Progenitor cell of endocrine pancreas (in vitro differentiated cells): ENCODE measurements around the gene LIPC. TPM values are rescaled to one million over a fixed set of nuclear protein-coding genes. Genes with fewer than 3 reads are reported as not detected.

Experiments
- DNase-seq: peaks from one replicate; pipeline ENCODE4 v3.0.0; 2021; ENCODE audit warnings: low spot score; ENCODE audit not compliant: unreplicated experiment
- H3K27ac Mint-ChIP-seq: 2 replicates; pipeline ENCODE4 v1.8.0; 2021; ENCODE audit warnings: mild to moderate bottlenecking, moderate library complexity, mixed read lengths
- H3K27me3 Mint-ChIP-seq: 2 replicates; pipeline ENCODE4 v1.8.0; 2021; ENCODE audit warnings: mixed read lengths
- H3K36me3 Mint-ChIP-seq: 2 replicates; pipeline ENCODE4 v1.8.0; 2022; ENCODE audit warnings: mixed read lengths; ENCODE audit not compliant: insufficient read depth
- H3K4me1 Mint-ChIP-seq: 2 replicates; pipeline ENCODE4 v1.8.0; 2021; ENCODE audit warnings: low read depth, mixed read lengths
- H3K4me3 Mint-ChIP-seq: 2 replicates; pipeline ENCODE4 v1.8.0; 2021; ENCODE audit warnings: low read depth, mild to moderate bottlenecking, moderate library complexity, mixed read lengths
- H3K9me3 Mint-ChIP-seq: 2 replicates; pipeline ENCODE4 v1.8.0; 2021; ENCODE audit warnings: low read depth, mixed read lengths
- CTCF ChIP-seq: fragments of 200-600 bp; sonication (generic); IDR thresholded peaks from one replicate; pipeline ENCODE4 v1.5.0; 2021; ENCODE audit warnings: antibody characterized with exemption, mild to moderate bottlenecking; ENCODE audit not compliant: unreplicated experiment
- total RNA-seq: library from RNA; stranded (reverse); gene quantifications from 2 replicates; pipeline ENCODE4 v1.2.1, GENCODE V29; 2021

Gene LIPC
- total RNA-seq, 1 donor from 2014 or later: 5.9 TPM

DNA sequence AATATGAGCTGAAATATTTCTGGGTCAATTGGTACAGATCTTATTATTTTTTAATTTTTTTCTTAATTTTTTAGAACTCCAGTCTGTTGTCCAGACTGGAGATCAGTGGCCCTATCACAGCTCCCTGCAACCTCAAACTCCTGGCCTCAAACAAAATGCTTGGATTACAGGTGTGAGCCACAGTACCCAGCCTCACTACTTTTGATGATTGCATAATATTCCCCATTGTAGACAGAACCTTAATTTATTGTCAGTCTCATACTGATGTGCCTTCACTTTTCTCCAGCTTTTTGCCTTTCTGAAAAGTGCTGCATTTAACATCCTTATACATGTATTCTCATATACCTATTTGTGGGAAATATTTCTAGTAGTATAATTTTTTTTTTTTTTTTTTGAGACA is 144.9 kb downstream of the LIPC start:
- Mint-ChIP-seq H3K4me3 (no peak overlapping the region), H3K27me3 (peaks cover 4% of the 10 kb centered on the region), H3K36me3 (no peaks in the 10 kb centered on the region), H3K27ac (no peak overlapping the region), H3K4me1 (peaks cover 2% of the 10 kb centered on the region), H3K9me3 (no peaks in the 10 kb centered on the region)
- no peak for DNase-seq
- TF ChIP-seq CTCF: no peak

- no peaks in the 10 kb centered on the region for H3K36me3 Mint-ChIP-seq
- peaks cover 5% of the 10 kb centered on the region for H3K9me3 Mint-ChIP-seq
- peak overlapping the region; percentile 22 for H3K27ac Mint-ChIP-seq
Measured at GRCh38 chr15:58582160-58582559, 150.4 kb downstream of the LIPC start.

DNA sequence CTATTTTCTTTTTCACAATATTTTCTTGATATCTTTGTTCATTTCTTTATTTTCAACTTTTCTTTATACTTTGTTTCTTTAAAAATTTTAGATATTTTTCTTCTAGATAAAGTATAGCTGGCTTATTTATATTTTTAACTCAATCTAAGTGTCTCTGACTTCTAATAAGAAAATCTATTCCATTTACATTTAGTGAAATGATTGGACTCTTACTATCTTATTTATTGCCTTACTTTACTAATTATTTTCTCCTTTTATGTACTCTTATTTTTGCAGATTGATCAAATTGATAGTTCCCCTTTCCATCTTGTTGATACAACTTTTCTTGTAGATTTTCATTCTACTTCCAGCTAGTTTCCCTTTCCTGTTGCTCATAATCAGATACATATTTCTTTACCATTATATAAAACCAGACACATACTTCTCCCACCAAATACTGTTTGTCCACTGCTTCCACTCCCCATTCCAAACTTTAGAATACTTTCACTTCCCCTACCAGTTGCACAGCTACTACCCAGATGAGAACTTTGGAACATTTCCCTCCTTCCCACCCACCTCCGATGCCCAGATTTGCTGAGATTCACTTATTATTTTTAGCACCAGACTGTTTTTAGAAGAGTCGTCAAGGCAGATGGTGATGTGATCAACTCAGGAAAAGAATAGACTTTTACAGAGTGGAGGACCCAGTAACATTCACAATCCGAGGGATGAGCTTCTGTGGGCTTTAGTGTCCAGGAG is 151.5 kb downstream of the LIPC start:
- DNase-seq: no peak
- no peak overlapping the region for H3K4me3 Mint-ChIP-seq
- H3K36me3 Mint-ChIP-seq: no peaks in the 10 kb centered on the region
- H3K9me3 Mint-ChIP-seq: peaks cover 5% of the 10 kb centered on the region
- TF ChIP-seq CTCF: no peak
- peaks cover 17% of the 10 kb centered on the region for H3K4me1 Mint-ChIP-seq
- H3K27me3 Mint-ChIP-seq: no peaks in the 10 kb centered on the region
- no peak overlapping the region for H3K27ac Mint-ChIP-seq

More at GRCh38 chr15:58582160-58582559, 150.4 kb downstream of the LIPC start:
- H3K4me1 Mint-ChIP-seq: peaks cover 10% of the 10 kb centered on the region
- DNase-seq: no peak
- no peaks in the 10 kb centered on the region for H3K27me3 Mint-ChIP-seq
- H3K4me3 Mint-ChIP-seq: no peak overlapping the region
- TF ChIP-seq CTCF: no peak

GRCh38 chr15:58584789-58585461 is 153.1 kb downstream of the LIPC start:
- H3K4me3 Mint-ChIP-seq: no peak overlapping the region
- no peak for DNase-seq
- TF ChIP-seq CTCF: no peak
- H3K4me1 Mint-ChIP-seq: peaks cover 25% of the 10 kb centered on the region
- peaks cover 5% of the 10 kb centered on the region for H3K9me3 Mint-ChIP-seq
- no peaks in the 10 kb centered on the region for H3K36me3 Mint-ChIP-seq
- H3K27me3 Mint-ChIP-seq: no peaks in the 10 kb centered on the region
- H3K27ac Mint-ChIP-seq: no peak overlapping the region

DNA sequence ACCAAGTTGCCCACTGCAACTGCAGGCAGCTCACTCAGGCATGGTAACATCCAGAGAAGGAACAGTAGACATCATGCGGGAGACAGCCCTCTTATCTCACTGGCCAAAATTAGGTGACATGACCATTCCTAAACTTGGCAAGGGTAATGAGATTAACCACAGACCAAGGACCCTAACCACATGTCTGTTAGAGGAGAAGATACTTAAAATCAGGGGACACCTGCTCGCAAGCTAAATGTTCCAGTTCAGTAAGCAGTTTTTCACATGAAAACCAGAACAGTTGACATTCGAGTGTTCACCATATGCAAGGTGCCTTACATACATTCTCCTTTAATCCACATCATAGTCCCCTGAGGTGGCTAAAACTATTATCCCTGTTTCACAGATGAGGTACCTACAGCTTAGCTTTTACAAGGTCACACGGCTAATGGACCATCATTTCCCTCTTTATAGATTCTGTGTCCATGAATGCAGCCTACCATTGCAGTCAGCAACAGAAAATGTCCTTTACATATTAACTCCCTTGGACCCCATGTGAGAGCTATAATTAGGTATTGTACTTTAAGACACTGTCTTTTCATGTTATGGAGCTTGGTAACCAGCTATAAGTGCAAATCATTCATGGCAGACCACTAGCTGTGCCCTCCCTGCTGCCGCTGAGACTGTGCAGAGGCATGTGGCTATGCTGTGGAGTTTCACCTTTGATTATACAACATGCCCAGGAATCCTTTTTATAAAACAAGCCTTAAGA is 154.1 kb downstream of the LIPC start:
- no peak overlapping the region for H3K4me3 Mint-ChIP-seq
- peaks cover 32% of the 10 kb centered on the region for H3K4me1 Mint-ChIP-seq
- H3K27ac Mint-ChIP-seq: peak overlapping the region; percentile 55
- H3K36me3 Mint-ChIP-seq: no peaks in the 10 kb centered on the region
- no peak for DNase-seq
- peaks cover 5% of the 10 kb centered on the region for H3K9me3 Mint-ChIP-seq
- TF ChIP-seq CTCF: no peak
- no peaks in the 10 kb centered on the region for H3K27me3 Mint-ChIP-seq
